Choroid plexus epithelial cell (primary cell): ENCODE data around the gene RHNO1.

Experiments
- DNase-seq: peaks from one replicate; pipeline ENCODE4 v3.0.0-alpha.2; 2010; ENCODE audit warnings: low read depth
- H3K4me3 ChIP-seq: 2 replicates; pipeline ENCODE4 v1.5.1; 2011; ENCODE audit warnings: low read depth, mild to moderate bottlenecking, control low read depth, low read length, moderate library complexity
- CTCF ChIP-seq: conservative IDR thresholded peaks from 2 replicates; pipeline ENCODE4 v1.5.1; 2011; ENCODE audit warnings: low read depth, mild to moderate bottlenecking, control low read depth, inconsistent platforms, low read length, moderate library complexity

The RHNO1 gene

DNA sequence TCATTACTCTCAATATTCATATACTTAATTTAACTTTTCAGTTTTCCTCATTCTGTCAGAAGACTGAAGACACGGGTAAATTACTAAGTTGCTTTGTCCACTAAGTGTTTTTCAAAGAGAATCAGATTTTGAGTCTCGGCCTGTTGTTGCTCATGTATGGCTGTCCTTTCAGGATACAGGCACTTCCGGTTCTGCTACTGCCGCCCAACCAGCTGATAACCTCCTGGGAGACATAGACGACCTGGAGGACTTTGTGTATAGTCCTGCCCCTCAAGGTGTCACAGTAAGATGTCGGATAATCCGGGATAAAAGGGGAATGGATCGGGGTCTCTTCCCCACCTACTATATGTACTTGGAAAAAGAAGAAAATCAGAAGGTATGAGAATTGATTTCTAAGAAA, 53.8 kb downstream of the RHNO1 start:
- DNase-seq = no peak
- H3K4me3 ChIP-seq = no peak overlapping the region
- no peak for TF ChIP-seq CTCF

DNA sequence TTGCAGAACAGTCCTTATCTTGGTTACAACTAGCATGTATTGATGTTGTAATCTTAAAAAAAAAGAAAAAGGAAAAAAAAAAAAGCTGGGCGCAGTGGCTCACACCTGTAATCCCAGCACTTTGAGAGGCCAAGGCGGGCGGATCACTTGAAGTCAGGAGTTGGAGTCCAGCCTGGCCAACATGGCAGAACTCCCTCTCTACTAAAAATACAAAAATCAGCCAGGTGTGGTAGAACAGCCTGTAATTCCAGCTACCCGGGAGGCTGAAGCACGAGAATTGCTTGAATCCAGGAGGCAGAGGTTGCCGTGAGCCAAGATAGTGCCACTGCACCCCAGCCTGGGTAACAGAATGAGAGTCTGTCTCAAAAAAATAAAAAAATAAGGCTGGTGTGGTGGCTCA, 56.6 kb downstream of the RHNO1 start:
- TF ChIP-seq CTCF = no peak
- DNase-seq = no peak
- no peak overlapping the region for H3K4me3 ChIP-seq

DNA sequence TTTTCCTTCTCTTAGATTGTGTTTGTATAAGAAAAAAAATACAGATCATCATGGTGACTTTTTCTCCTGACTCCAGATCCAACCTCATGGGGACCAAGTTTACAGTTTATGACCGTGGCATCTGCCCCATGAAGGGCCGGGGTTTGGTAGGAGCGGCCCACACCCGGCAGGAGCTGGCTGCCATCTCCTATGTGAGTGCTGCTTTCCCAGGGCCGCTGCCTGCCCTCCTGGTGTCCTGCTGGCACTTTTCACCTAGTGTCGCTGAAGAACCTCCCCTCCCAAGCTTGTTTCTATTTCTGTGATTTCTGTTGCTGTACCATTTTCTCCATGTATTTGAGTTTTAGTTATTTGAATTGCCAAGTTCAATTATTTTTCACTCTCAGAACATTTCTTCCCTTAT, 57.3 kb downstream of the RHNO1 start:
- no peak overlapping the region for H3K4me3 ChIP-seq
- DNase-seq = no peak
- no peak for TF ChIP-seq CTCF

- no peak for DNase-seq
- H3K4me3 ChIP-seq = no peak overlapping the region
- no peak for TF ChIP-seq CTCF
Measured at GRCh38 chr12:2936301-2936700, 59.3 kb downstream of the RHNO1 start.

DNA sequence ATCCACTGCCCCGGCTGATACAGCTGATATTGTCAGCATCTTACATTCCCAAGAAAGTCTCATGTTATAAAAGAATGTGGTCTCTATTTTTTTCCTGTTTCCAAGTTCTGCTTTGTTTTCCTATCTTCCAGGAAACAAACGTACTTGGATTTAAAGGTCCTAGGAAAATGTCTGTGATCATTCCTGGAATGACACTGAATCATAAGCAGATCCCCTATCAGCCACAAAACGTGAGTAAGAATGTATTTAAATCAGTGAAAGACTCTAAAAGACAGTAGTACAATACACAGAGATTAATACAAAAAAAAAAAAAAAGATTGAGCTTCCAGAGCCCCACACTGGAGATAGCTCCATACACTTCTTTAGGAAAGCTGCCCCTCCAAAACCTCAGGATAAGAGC, 60.5 kb downstream of the RHNO1 start:
- no peak overlapping the region for H3K4me3 ChIP-seq
- no peak for DNase-seq
- TF ChIP-seq CTCF = no peak
